Measurements from ENCODE around the gene SLC25A11. TPM values are rescaled to one million over a fixed set of nuclear protein-coding genes. Genes with fewer than 3 reads are reported as not detected.

The SLC25A11 gene
- total RNA-seq, 4 donors from 2014 or later = 38.9 to 74.2 (median 47.1) TPM

- ATAC-seq (ENCODE audit: low FRiP score) (peak; percentile 2), DNase-seq (ENCODE audit: low spot score) (no peak)
- TF ChIP-seq CTCF (IDR thresholded peaks at IDR 0.05) = no peak
Measured at GRCh38 chr17:4898927-4899326, 40.9 kb downstream of the SLC25A11 start.

GRCh38 chr17:4898351-4898750 lies 41.5 kb downstream of the SLC25A11 start:
- DNase-seq (ENCODE audit: low spot score) = no peak
- TF ChIP-seq CTCF (IDR thresholded peaks at IDR 0.05) = no peak
- no peak for ATAC-seq (ENCODE audit: low FRiP score)

- no peak for DNase-seq (ENCODE audit: low spot score)
- ATAC-seq (ENCODE audit: low FRiP score) = no peak
- no peak for TF ChIP-seq CTCF (IDR thresholded peaks at IDR 0.05)
Measured at GRCh38 chr17:4897785-4898184, 42.1 kb downstream of the SLC25A11 start.

GRCh38 chr17:4897198-4897687 lies 42.6 kb downstream of the SLC25A11 start:
- DNase-seq (ENCODE audit: low spot score) = no peak
- TF ChIP-seq CTCF (IDR thresholded peaks at IDR 0.05) = no peak
- ATAC-seq (ENCODE audit: low FRiP score) = no peak

- DNase-seq (ENCODE audit: low spot score) (no peak), ATAC-seq (ENCODE audit: low FRiP score) (no peak)
- no peak for TF ChIP-seq CTCF (IDR thresholded peaks at IDR 0.05)
Measured at GRCh38 chr17:4896332-4897197, 43.3 kb downstream of the SLC25A11 start.

GRCh38 chr17:4895657-4896331 lies 44.1 kb downstream of the SLC25A11 start:
- TF ChIP-seq CTCF (IDR thresholded peaks at IDR 0.05) = no peak
- DNase-seq (ENCODE audit: low spot score) (no peak), ATAC-seq (ENCODE audit: low FRiP score) (no peak)

Data from omental fat pad (tissue), 4 donors.